Common myeloid progenitor, CD34-positive (primary cell): ENCODE measurements around the gene PTH1R.
A peak's percentile ranks its signal among the peaks of the same experiment; 100 is the strongest.

Experiments used
- CTCF ChIA-PET: fragments of 350-600 bp; sonication (Branson Sonifier 250); formaldehyde crosslinking; loops from one replicate; lab custom pipeline; 2021; ENCODE audit warnings: antibody characterized with exemption; lab: Charles Lee
- POLR2A ChIA-PET: fragments of 350-600 bp; sonication (Branson Sonifier 250); formaldehyde crosslinking; loops from one replicate; lab custom pipeline; 2021; ENCODE audit warnings: antibody characterized with exemption; lab: Charles Lee
- DNase-seq, 3 donors: peaks; one replicate each; pipeline versions ENCODE4 v3.0.0 to v3.0.0-alpha.2; 2013
- H3K27ac ChIP-seq, 2 experiments: 1 replicate in 1 of 2; 2 replicates in 1 of 2; pipeline ENCODE4 v1.7.0; 2013; ENCODE audit warnings: inconsistent platforms in 2 of 2, low read length in 2 of 2, mild to moderate bottlenecking in 2 of 2, low read depth in 1 of 2, moderate library complexity in 1 of 2; ENCODE audit not compliant: severe bottlenecking in 2 of 2, insufficient read depth in 1 of 2, poor library complexity in 1 of 2
- H3K27me3 ChIP-seq, 5 experiments: replicated peaks in 2 of 5; 1 replicate in 3 of 5; 2 replicates in 2 of 5; pipeline versions ENCODE4 v1.6.1 to v1.7.0; 2013; ENCODE audit warnings: low read length in 4 of 5, mild to moderate bottlenecking in 2 of 5, moderate library complexity in 2 of 5, inconsistent platforms in 1 of 5; ENCODE audit not compliant: insufficient read depth in 5 of 5, control insufficient read depth in 4 of 5
- H3K36me3 ChIP-seq, 4 experiments: 1 replicate in 2 of 4; 2 replicates in 2 of 4; pipeline versions ENCODE4 v1.6.1 to v1.7.0; 2013; ENCODE audit warnings: low read length in 3 of 4, control low read depth in 1 of 4, mild to moderate bottlenecking in 1 of 4; ENCODE audit not compliant: control insufficient read depth in 4 of 4, insufficient read depth in 4 of 4
- H3K4me1 ChIP-seq, 4 experiments: 1 replicate in 3 of 4; 2 replicates in 1 of 4; pipeline versions ENCODE4 v1.6.1 to v1.7.1; 2013; ENCODE audit warnings: low read length in 3 of 4, mild to moderate bottlenecking in 3 of 4, control low read depth in 1 of 4, inconsistent platforms in 1 of 4, moderate library complexity in 1 of 4; ENCODE audit not compliant: control insufficient read depth in 4 of 4, insufficient read depth in 4 of 4; ENCODE audit errors: control extremely low read depth in 1 of 4
- H3K4me3 ChIP-seq, 7 experiments: 1 replicate in 4 of 7; 2 replicates in 3 of 7; pipeline versions ENCODE4 v1.5.1 to v1.7.0; 2013; ENCODE audit warnings: mild to moderate bottlenecking in 7 of 7, low read length in 6 of 7, moderate library complexity in 6 of 7, inconsistent platforms in 2 of 7, low read depth in 2 of 7, control low read depth in 1 of 7; ENCODE audit not compliant: insufficient read depth in 4 of 7, control insufficient read depth in 1 of 7; ENCODE audit errors: extremely low read depth in 1 of 7
- H3K9me3 ChIP-seq, 5 experiments: 1 replicate in 4 of 5; 2 replicates in 1 of 5; pipeline versions ENCODE4 v1.6.1 to v1.7.1; 2013; ENCODE audit warnings: low read length in 4 of 5, mild to moderate bottlenecking in 2 of 5, inconsistent platforms in 1 of 5, low read depth in 1 of 5, moderate library complexity in 1 of 5; ENCODE audit not compliant: control insufficient read depth in 4 of 5, insufficient read depth in 2 of 5; ENCODE audit errors: control extremely low read depth in 1 of 5
- WGBS: methylation state at CpG from one replicate; pipeline ENCODE4 v1.1.5; 2013; ENCODE audit not compliant: insufficient coverage; 5-methylcytosine and 5-hydroxymethylcytosine counted together

The PTH1R gene

GRCh38 chr3:46854555-46854991 lies 22.9 kb upstream of the PTH1R start:
- ChIA-PET POLR2A (no interaction called here), CTCF (interaction anchor here (1.4 kb wide), 1 partner anchor 12 kb away, joined by 3 read pairs; no protein-coding TSS in a partner anchor)
- 91% methylated on average over 3 of the region's 5 CpGs for WGBS
- H3K27me3 ChIP-seq: peaks cover 0 to 1% (median 0%) of the 10 kb centered on the region in 5 experiments
- DNase-seq: no peak
- no peaks in the 10 kb centered on the region for H3K9me3 ChIP-seq
- H3K4me1 ChIP-seq: no peaks in the 10 kb centered on the region
- no peak overlapping the region for H3K27ac ChIP-seq
- no peak overlapping the region for H3K4me3 ChIP-seq
- no peaks in the 10 kb centered on the region for H3K36me3 ChIP-seq

- no peak overlapping the region for H3K4me3 ChIP-seq
- ChIA-PET POLR2A (no interaction called here), CTCF (interaction anchor here (1.2 kb wide), 1 partner anchor 17 kb away, joined by 3 read pairs; no protein-coding TSS in a partner anchor)
- DNase-seq: no peak
- 92% methylated on average over 15 of the region's 17 CpGs for WGBS
- no peaks in the 10 kb centered on the region for H3K36me3 ChIP-seq
- no peaks in the 10 kb centered on the region for H3K4me1 ChIP-seq
- H3K27me3 ChIP-seq: peaks cover 0 to 1% (median 0%) of the 10 kb centered on the region in 5 experiments
- no peak overlapping the region for H3K27ac ChIP-seq
- H3K9me3 ChIP-seq: no peaks in the 10 kb centered on the region
These were observed 20.7 kb upstream of the PTH1R start for GRCh38 chr3:46856576-46857471.

- H3K27ac ChIP-seq: no peak overlapping the region
- H3K36me3 ChIP-seq: no peaks in the 10 kb centered on the region
- no peaks in the 10 kb centered on the region for H3K9me3 ChIP-seq
These were observed 19.8 kb upstream of the PTH1R start for GRCh38 chr3:46857485-46858341.

GRCh38 chr3:46858456-46858855 lies 19.1 kb upstream of the PTH1R start:
- CTCF ChIA-PET: interaction anchor here (1.4 to 2.2 kb wide), 2 partner anchors 10 to 12 kb away, joined by 4 to 16 read pairs; no protein-coding TSS in a partner anchor
- no peaks in the 10 kb centered on the region for H3K9me3 ChIP-seq
- POLR2A ChIA-PET: no interaction called here
- no peak overlapping the region for H3K4me3 ChIP-seq
- no peaks in the 10 kb centered on the region for H3K36me3 ChIP-seq
- DNase-seq: no peak
- H3K27ac ChIP-seq: no peak overlapping the region
- WGBS: 88% methylated on average over 3 of the region's 6 CpGs
- peaks cover 0 to 1% (median 0%) of the 10 kb centered on the region in 5 experiments for H3K27me3 ChIP-seq
- H3K4me1 ChIP-seq: no peaks in the 10 kb centered on the region

More at GRCh38 chr3:46857485-46858341, 19.8 kb upstream of the PTH1R start:
- CTCF ChIA-PET: interaction anchor here (1.2 kb wide), 1 partner anchor 16 kb away, joined by 3 read pairs; no protein-coding TSS in a partner anchor
- 82% methylated on average over 6 of the region's 10 CpGs for WGBS
- Histone ChIP-seq H3K27me3 (peaks cover 0 to 1% (median 0%) of the 10 kb centered on the region in 5 experiments), H3K4me3 (no peak overlapping the region), H3K4me1 (no peaks in the 10 kb centered on the region)
- POLR2A ChIA-PET: no interaction called here
- no peak for DNase-seq

GRCh38 chr3:46859001-46859710 lies 18.4 kb upstream of the PTH1R start:
- ChIA-PET CTCF (interaction anchor here (0.7 to 2.2 kb wide), 16 partner anchors 8 to 195 kb away, joined by 3 to 16 read pairs (median 4); no protein-coding TSS in a partner anchor), POLR2A (interaction anchor here (0.6 kb wide), 1 partner anchor 737 kb away, joined by 3 read pairs; no protein-coding TSS in a partner anchor)
- WGBS: 91% methylated on average over 11 of the region's 11 CpGs
- DNase-seq: no peak
- no peaks in the 10 kb centered on the region for H3K36me3 ChIP-seq
- no peaks in the 10 kb centered on the region for H3K9me3 ChIP-seq
- H3K4me1 ChIP-seq: no peaks in the 10 kb centered on the region
- no peak overlapping the region for H3K27ac ChIP-seq
- H3K4me3 ChIP-seq: no peak overlapping the region
- H3K27me3 ChIP-seq: peaks cover 0 to 1% (median 0%) of the 10 kb centered on the region in 5 experiments

GRCh38 chr3:46860017-46860809 lies 17.3 kb upstream of the PTH1R start:
- DNase-seq: peak in 2 of 3 donors; percentile 44 to 46
- H3K36me3 ChIP-seq: no peaks in the 10 kb centered on the region
- WGBS: 93% methylated on average over 15 of the region's 19 CpGs
- H3K4me3 ChIP-seq: no peak overlapping the region
- ChIA-PET POLR2A (interaction anchor here (0.6 kb wide), 1 partner anchor 736 kb away, joined by 3 read pairs; no protein-coding TSS in a partner anchor), CTCF (interaction anchor here (0.7 to 2.2 kb wide), 18 partner anchors 8 to 196 kb away, joined by 3 to 16 read pairs (median 3); no protein-coding TSS in a partner anchor)
- no peaks in the 10 kb centered on the region for H3K9me3 ChIP-seq
- no peaks in the 10 kb centered on the region for H3K4me1 ChIP-seq
- peaks cover 0 to 1% (median 0%) of the 10 kb centered on the region in 5 experiments for H3K27me3 ChIP-seq
- H3K27ac ChIP-seq: no peak overlapping the region
